A673 (cell line): ENCODE data around the gene NCAPH2.

Source experiments
- CTCF ChIP-seq: fragments of 300-800, 200-600 bp; sonication (generic); conservative IDR thresholded peaks from 2 replicates; pipeline ENCODE4 v1.5.1; 2017; ENCODE audit warnings: low read depth, mild to moderate bottlenecking, antibody characterized with exemption, low read length, moderate library complexity, mixed read lengths
- EZH2 ChIP-seq: fragments of 200-600 bp; sonication (generic); IDR thresholded peaks from 2 replicates; pipeline ENCODE4 v1.6.1; 2017; ENCODE audit warnings: borderline replicate concordance, low read depth, mild to moderate bottlenecking, mixed read lengths, antibody characterized with exemption, low read length; ENCODE audit not compliant: poor library complexity, severe bottlenecking

DNA sequence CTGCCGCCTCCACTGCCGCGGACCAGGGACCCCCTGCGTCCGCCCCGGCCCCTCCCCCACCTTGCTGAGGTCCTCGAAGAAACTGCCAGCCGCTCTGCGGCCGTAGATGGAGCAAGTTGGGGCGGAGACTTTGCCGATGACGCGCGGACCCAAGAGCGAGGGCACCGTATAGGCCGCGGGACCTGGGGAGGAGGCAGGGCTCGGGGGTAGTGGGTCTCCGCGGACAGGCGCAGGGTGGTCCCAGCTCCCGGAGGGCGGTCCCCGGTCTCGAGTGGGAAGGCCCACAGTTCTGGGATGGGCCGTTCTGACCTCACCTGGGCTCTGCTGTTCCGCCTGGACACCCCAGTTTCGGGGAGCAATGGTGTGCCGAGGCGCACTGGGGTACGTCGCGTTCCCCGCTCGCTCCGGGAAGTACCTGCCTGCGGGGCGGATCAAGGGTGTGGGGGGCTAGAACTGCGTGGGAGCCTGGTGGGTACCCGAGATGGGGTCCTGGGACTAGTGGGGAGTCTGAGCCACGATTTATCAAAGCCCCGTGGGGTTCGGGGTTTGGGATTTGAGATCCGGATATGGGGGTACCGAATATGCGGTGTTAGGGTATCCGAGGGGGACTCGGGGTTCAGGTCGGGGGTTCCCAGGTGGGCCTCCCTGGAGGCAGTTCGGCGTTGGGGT is 23.0 kb downstream of the NCAPH2 start:
- TF ChIP-seq CTCF (no peak), EZH2 (no peak)
